Effector CD4-positive, alpha-beta T cell (primary cell): ENCODE measurements around the gene PDGFC.

Source experiments
- DNase-seq: peaks from one replicate; pipeline ENCODE4 v3.0.0-alpha.2; 2020

The PDGFC gene

GRCh38 chr4:156972379-156973015 lies 898 bp upstream of the PDGFC start:
- no peak for DNase-seq

DNA sequence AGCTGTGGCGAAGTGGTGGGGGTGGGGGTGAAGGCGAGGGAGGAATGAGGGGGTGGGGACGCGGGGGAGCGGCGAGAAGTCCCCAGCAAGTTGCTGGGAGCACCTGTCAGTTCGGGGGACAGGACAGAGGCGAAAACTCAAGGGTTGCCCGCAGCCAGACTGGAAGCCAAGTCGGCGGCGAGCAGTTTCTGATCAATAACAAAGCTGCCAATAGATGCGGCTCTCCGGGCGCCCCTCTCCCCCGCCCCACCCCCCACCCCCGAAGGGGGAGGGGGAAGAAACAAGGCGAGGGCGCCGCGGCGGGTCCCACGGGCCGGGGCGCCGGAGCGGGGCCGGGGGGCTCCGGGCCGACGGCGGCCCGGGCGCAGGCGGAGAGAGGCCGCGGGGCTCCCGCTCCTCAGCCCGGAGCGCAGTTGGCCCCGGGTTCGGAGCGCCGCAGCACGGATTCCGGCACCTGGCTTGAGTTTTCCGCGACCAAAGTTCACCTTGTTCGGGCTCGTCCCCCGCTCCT lies 379 bp downstream of the PDGFC start:
- no peak for DNase-seq

GRCh38 chr4:156970501-156971164 lies 966 bp downstream of the PDGFC start:
- DNase-seq, result no peak

GRCh38 chr4:156969911-156970310 lies 1.7 kb downstream of the PDGFC start:
- no peak for DNase-seq

GRCh38 chr4:156969101-156969500 lies 2.5 kb downstream of the PDGFC start:
- no peak for DNase-seq

- no peak for DNase-seq
Measured at GRCh38 chr4:156968479-156968984, 3.1 kb downstream of the PDGFC start.

- no peak for DNase-seq
Measured at GRCh38 chr4:156966836-156967235, 4.8 kb downstream of the PDGFC start.

DNA sequence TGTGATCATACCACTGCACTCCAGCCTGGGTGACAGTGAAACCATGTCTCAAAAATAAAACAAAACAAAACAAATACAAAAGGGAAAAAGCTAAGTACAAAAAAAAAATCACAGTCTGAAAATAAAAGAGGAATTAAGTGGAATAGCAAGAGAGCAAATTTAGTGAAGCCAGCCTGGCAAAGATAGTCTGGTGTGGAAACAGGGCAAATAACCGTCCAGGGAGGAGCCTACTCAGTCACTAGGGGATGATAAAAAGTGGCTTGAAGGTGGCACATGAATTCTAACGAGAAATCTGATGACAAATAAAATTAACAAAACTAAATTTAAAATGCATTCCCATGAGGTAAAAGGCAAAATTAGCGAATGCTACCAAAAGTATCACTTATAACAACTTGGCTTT lies 8.2 kb downstream of the PDGFC start:
- no peak for DNase-seq

DNA sequence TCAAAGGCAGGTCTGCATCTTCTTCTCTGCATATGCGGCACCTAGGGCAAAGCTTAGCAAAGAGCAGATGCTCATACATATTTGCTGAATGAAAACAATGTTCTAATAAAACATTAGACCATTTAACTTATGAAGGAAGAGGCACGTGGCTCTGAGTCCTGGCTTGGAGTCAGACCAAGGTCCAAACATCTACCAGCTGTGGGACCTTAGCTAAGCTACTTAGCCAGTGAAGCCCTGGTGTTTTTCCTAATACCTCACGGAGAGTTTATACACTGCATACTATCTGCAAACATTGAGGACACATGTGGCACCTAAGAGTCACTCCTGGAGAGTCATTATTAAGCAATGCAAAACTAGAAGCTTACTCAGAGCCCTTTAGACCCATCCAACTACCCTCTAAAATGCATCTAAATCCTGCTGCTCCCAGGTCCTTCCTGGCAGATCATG lies 9.0 kb downstream of the PDGFC start:
- DNase-seq, result no peak

- no peak for DNase-seq
Measured at GRCh38 chr4:156962058-156962358, 9.6 kb downstream of the PDGFC start.

DNA sequence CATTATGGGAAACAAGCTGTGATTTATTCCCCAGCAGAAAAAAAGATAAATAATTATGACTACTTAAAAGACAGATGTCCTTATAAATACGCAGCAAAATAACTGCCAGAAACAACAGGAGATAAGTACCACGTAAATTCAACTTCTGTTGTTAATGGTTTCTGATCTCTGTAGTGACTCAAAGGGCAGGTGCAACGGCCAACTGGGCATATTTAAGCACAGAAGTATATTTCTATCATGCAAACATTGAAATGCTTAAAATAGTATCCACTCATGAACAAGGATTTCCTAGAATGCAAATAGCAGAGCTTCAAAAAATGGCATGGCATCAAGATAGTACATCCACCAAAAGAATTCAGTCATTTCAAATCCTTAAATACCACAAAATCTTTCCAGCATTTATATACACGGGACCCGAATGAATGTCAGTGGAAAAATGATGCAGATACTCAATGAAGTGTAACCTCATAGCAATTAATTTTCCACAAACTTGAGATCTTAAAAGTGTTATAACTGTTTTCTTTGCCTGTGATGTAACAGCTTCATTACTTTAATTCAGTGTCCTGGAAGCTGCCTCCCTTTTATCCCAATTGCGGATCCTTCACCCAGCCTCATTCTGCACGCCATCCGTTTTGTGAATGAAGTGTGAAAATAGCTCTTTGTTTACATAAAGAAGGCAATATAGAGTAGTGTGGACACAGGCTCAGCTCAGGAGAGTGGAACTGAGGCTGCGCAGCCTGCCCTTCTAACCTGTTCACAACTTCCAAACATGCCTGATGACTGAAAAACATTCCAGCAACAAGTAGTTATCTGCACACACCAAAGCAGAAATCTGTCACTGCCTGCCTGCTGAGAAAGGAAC lies 10.2 kb downstream of the PDGFC start:
- no peak for DNase-seq

GRCh38 chr4:156959298-156959702 lies 12.3 kb downstream of the PDGFC start:
- DNase-seq, result no peak

GRCh38 chr4:156958276-156959074 lies 13.1 kb downstream of the PDGFC start:
- DNase-seq, result no peak

DNA sequence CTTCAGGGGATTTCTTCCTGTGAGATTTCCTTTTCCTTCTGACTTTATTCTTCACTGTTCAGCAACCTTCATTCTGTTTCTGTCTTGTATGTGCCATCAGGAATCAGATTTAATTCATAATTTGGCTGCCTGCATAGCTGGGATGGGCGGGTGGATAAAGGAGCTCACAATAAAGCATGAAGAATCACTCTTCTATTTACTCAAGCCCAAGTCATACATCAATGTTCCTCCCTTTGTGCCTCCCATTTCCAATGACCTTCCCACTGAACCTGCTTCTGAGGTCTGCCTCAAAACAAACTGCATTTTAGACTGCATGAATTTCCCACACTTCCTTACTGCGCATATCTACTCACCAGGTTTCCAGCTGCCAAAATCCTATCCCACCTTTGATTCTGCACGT lies 14.0 kb downstream of the PDGFC start:
- DNase-seq, result no peak

DNA sequence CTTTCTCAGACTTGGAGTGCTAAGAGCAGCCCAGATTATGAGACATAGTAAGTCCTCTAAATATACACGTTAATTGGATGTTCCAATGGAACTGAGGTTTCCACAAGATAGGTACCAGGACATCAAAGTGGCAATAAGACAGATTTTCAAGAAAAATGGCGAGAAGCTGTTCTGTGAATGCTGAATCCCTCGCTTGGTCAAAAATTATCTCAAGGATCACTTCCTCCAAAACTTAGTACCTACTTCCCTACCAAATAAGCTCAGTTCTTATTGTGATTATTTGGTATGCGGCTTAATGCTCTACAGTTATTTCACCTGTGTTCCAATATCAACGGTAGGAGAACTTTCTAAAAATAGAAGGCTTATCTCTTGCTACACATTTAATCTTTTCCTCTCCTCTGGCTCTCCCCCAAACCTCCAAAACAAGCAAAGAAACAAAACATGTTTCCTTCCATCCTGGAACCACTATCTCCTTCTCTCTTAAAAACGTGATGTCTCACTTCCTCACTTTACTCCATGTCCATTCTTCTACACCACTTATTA lies 14.7 kb downstream of the PDGFC start:
- DNase-seq, result no peak

GRCh38 chr4:156956359-156956758 lies 15.2 kb downstream of the PDGFC start:
- no peak for DNase-seq

GRCh38 chr4:156954587-156954986 lies 17.0 kb downstream of the PDGFC start:
- no peak for DNase-seq

DNA sequence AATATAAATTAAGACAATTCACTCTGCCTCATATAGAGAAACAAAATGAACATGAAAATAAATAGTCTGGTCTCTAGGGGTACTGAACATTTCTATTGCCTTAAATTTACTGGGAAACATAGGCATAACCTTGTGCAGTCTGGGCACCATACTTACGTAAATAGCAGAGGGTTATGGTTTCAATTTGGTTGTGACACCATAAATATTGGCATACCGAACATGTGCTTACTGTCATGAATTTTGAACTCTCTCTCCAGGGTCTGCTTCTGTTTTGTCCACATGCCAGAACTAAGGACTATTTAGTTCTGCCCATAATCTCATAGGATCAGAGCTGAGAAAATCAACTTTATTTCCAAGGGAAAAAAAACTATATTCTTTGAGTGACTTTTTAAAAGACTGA lies 17.6 kb downstream of the PDGFC start:
- DNase-seq, result no peak

DNA sequence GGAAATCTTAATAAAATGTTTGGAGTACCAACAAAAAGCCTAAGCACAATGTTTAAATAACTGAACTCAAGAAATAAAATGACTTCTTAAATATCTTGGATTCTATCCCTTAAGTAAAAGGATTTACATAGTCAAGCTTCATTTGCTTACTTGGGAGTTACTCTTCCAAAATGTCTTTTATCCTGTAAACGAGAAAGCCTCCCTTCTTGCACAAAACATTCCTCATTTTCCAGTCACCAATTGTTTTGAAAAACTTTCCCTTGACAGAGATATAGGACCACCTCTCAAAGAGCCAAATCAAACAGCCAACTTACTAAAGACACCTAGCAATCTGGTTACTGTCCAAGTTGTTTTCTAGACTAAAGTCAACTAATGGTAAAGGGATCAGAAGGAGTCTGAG lies 18.6 kb downstream of the PDGFC start:
- DNase-seq, result no peak

DNA sequence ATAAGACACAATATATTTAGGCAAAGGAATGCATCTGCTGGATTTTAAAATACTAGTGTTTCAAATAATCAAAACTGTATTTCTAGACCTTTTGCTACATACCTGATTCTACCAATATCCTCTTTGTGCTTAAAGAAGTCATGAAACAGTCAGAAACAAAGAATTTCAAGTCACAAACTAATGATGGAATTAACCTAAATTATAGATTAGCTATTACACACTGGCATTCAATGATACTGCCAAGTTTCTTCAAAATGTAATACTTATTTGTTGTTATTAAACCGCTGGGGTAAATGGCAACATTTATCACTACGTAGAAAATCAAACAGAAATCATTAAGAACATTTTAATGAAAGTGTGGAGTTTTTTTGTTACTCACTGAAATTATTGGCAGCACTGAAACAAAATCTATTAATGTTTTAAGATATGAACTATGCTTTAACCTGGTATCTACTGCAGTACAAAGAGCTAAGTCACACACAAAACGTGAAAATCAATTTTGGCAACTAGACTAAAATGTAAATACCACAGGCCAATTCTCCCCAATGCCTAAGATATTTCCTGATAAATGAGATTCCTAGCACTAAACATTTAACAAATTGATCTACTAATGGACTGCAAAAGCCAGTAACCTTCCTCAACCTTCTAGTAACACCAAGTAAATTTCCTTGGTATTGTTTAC lies 19.4 kb downstream of the PDGFC start:
- no peak for DNase-seq

GRCh38 chr4:156950948-156951347 lies 20.7 kb downstream of the PDGFC start:
- no peak for DNase-seq

DNA sequence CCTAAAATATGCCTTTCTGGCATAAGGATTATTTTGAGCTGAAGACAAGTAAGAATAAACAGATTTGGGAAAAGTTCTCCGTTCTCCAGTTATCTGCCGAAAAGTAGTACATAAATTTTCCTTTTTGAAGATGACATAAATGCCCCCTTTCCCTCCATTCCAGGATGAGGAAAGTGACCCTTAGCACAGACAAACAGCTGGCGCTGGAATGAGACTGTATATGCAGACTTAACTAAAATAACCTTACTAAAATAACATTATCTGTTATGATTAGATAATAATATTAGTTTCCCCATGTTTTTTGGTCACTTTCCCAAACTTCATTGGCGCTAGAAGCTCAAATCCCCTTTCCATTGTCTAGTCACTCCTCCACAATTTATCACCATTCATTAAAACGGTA lies 21.5 kb downstream of the PDGFC start:
- DNase-seq, result no peak
